Fibroblast of skin of right biceps (primary cell): Measurements from ENCODE around the gene DACT2.
"Not testable (repeated sequence)": the region's sequence is repeated elsewhere in the genome, so short reads cannot be mapped to it uniquely, and the experiment has no call there.

ENCODE experiments used
- DNase-seq: peaks from one replicate; pipeline ENCODE4 v3.0.0-alpha.2; 2013

DACT2 gene

GRCh38 chr6:168301648-168302398, 17.8 kb downstream of the DACT2 start:
- DNase-seq: no peak

- no peak for DNase-seq
These were observed 18.5 kb downstream of the DACT2 start for GRCh38 chr6:168300975-168301647.

GRCh38 chr6:168299541-168300511, 19.8 kb downstream of the DACT2 start:
- no peak for DNase-seq

GRCh38 chr6:168297643-168298042, 21.9 kb downstream of the DACT2 start:
- DNase-seq: no peak

- DNase-seq: no peak
These were observed 24.7 kb downstream of the DACT2 start for GRCh38 chr6:168294901-168295300.

GRCh38 chr6:168293636-168294530, 25.7 kb downstream of the DACT2 start:
- no peak for DNase-seq

GRCh38 chr6:168292826-168293225, 26.8 kb downstream of the DACT2 start:
- DNase-seq: no peak

- DNase-seq: no peak
These were observed 28.1 kb downstream of the DACT2 start for GRCh38 chr6:168291450-168291849.

- no peak for DNase-seq
These were observed 29.5 kb downstream of the DACT2 start for GRCh38 chr6:168290095-168290494.

- DNase-seq: no peak
These were observed 30.0 kb downstream of the DACT2 start for GRCh38 chr6:168289571-168289962.

GRCh38 chr6:168288781-168289570, 30.6 kb downstream of the DACT2 start:
- no peak for DNase-seq

GRCh38 chr6:168287460-168287859, 32.1 kb downstream of the DACT2 start:
- DNase-seq: not testable (repeated sequence)

GRCh38 chr6:168286771-168287446, 32.7 kb downstream of the DACT2 start:
- DNase-seq: not testable (repeated sequence)

- no peak for DNase-seq
These were observed 33.5 kb downstream of the DACT2 start for GRCh38 chr6:168286116-168286515.

GRCh38 chr6:168285456-168285855, 34.1 kb downstream of the DACT2 start:
- no peak for DNase-seq

GRCh38 chr6:168284187-168284586, 35.4 kb downstream of the DACT2 start:
- no peak for DNase-seq

GRCh38 chr6:168283686-168284025, 35.9 kb downstream of the DACT2 start:
- no peak for DNase-seq

GRCh38 chr6:168282985-168283685, 36.4 kb downstream of the DACT2 start:
- DNase-seq: no peak

- DNase-seq: no peak
These were observed 37.8 kb downstream of the DACT2 start for GRCh38 chr6:168281826-168282225.

GRCh38 chr6:168281314-168281713, 38.3 kb downstream of the DACT2 start:
- DNase-seq: not testable (repeated sequence)
